Measurements from ENCODE around the gene MYL2. TPM values are rescaled to one million over a fixed set of nuclear protein-coding genes. Genes with fewer than 3 reads are reported as not detected.

MYL2 gene
- total RNA-seq, 2 experiments from 2014 or later, result not detected

Other genes starting within 250 kb of the MYL2 start
- gene HVCN1, start 231.5 kb downstream of the MYL2 start, total RNA-seq, result 1 to 10 TPM; 4.4 to 4.7 TPM
- gene PPP1CC, start 177.7 kb downstream of the MYL2 start, total RNA-seq, result 100 to 1,000 TPM; 201 to 283 TPM
- not detected for gene CCDC63, start 73.6 kb downstream of the MYL2 start, total RNA-seq
- gene CUX2, start 113.6 kb upstream of the MYL2 start, total RNA-seq, result under 1 TPM in 1 of 2 experiments, not detected in 1; 0.02 TPM